A549 (cell line): ENCODE results near the gene PPM1H.
A peak's percentile ranks its signal among the peaks of the same experiment; 100 is the strongest.

Experiments
- CBX2 ChIP-seq: fragments of 200-600 bp; sonication (generic); IDR thresholded peaks from 2 replicates; pipeline ENCODE4 v1.6.1; 2016; ENCODE audit warnings: low read depth, mild to moderate bottlenecking, borderline replicate concordance
- CHD4 ChIP-seq: fragments of 200-600 bp; sonication (generic); IDR thresholded peaks from 2 replicates; pipeline ENCODE4 v1.6.1; 2016; ENCODE audit warnings: antibody characterized with exemption, mild to moderate bottlenecking, borderline replicate concordance
- MAFK ChIP-seq: fragments of 450-650 bp; IDR thresholded peaks from 2 replicates; pipeline ENCODE4 v1.6.1; 2014; ENCODE audit not compliant: partially characterized antibody
- MYC ChIP-seq: IDR thresholded peaks from 2 replicates; pipeline ENCODE4 v1.6.1; 2012; ENCODE audit warnings: mild to moderate bottlenecking, inconsistent platforms, low read length, improper control_type of control experiment, borderline replicate concordance
- NR3C1 ChIP-seq: fragments of >200 bp; sonication (Bioruptor Twin); formaldehyde crosslinking; IDR thresholded peaks from 3 replicates; pipeline ENCODE4 v1.6.1; 2017
- POLR2A ChIP-seq: IDR thresholded peaks from 2 replicates; pipeline ENCODE4 v1.6.1; 2012; ENCODE audit warnings: mild to moderate bottlenecking, low read length
- POLR2AphosphoS2 ChIP-seq: conservative IDR thresholded peaks from 2 replicates; pipeline ENCODE4 v1.6.1; 2012; ENCODE audit warnings: low read length, improper control_type of control experiment, inconsistent platforms
- RAD21 ChIP-seq, 2 experiments: fragments of >200 bp in 1 of 2; sonication (Bioruptor Twin) in 1 of 2; formaldehyde crosslinking in 1 of 2; IDR thresholded peaks in 1 of 2; conservative IDR thresholded peaks in 1 of 2; 2 replicates in 1 of 2; 3 replicates in 1 of 2; pipeline ENCODE4 v1.6.1; 2012 to 2018; ENCODE audit warnings: inconsistent platforms in 1 of 2
- RCOR1 ChIP-seq: fragments of 150-350 bp; IDR thresholded peaks from 2 replicates; pipeline ENCODE4 v1.6.1; 2014; ENCODE audit warnings: antibody characterized with exemption, low read length, low read depth
- SREBF2 ChIP-seq: fragments of 450-650 bp; IDR thresholded peaks from 2 replicates; pipeline ENCODE4 v1.6.1; 2014; ENCODE audit warnings: mild to moderate bottlenecking, moderate library complexity
- TF ChIP-seq, protein P1 (sequence below): fragments of >200 bp; sonication (Bioruptor Twin); formaldehyde crosslinking; IDR thresholded peaks from 3 replicates; pipeline ENCODE4 v1.5.1; 2016
- TF ChIP-seq, protein P2 (sequence below): fragments of 200-600 bp; sonication (generic); IDR thresholded peaks from 2 replicates; pipeline ENCODE4 v1.6.1; 2016; ENCODE audit warnings: antibody characterized with exemption, mild to moderate bottlenecking, moderate library complexity
- TF ChIP-seq, protein P3 (sequence below): fragments of 450-650 bp; IDR thresholded peaks from 2 replicates; pipeline ENCODE4 v1.6.1; 2014; ENCODE audit warnings: antibody characterized with exemption
- TF ChIP-seq, protein P4 (sequence below): IDR thresholded peaks from 2 replicates; pipeline ENCODE4 v1.6.1; 2012

DNA sequence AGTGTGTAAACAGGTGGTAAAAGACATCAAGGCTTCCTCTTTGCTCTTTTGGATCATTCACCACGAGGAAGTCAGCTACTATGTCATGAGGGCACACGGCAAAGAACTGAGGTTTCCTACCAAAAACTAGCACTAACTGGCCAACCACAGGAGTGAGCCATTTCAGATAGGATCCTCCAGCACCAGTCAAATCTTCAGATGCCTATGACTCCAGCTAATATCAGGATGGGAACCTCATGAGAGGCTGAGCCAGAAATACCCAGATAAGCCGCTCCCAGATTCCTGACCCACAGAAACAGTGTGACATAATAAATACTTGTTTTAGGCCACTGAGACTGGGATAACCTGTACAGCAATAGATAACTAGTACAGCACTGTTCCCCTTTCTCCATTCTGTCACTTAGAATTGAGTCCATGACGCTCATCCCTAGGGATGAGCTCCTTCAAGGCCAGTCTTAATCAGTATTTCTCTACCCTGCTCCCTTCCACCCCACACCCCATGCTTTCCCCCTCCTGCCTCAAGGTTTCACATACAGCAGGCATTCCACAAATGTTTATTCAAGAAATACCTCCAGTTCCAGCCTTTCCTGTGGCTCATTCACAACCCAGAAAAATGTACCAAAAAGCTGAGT lies 68.4 kb downstream of the PPM1H start:
- TF ChIP-seq POLR2A, result no peak
- TF ChIP-seq, protein P1, sequence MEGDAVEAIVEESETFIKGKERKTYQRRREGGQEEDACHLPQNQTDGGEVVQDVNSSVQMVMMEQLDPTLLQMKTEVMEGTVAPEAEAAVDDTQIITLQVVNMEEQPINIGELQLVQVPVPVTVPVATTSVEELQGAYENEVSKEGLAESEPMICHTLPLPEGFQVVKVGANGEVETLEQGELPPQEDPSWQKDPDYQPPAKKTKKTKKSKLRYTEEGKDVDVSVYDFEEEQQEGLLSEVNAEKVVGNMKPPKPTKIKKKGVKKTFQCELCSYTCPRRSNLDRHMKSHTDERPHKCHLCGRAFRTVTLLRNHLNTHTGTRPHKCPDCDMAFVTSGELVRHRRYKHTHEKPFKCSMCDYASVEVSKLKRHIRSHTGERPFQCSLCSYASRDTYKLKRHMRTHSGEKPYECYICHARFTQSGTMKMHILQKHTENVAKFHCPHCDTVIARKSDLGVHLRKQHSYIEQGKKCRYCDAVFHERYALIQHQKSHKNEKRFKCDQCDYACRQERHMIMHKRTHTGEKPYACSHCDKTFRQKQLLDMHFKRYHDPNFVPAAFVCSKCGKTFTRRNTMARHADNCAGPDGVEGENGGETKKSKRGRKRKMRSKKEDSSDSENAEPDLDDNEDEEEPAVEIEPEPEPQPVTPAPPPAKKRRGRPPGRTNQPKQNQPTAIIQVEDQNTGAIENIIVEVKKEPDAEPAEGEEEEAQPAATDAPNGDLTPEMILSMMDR, result no peak
- TF ChIP-seq, protein P2, sequence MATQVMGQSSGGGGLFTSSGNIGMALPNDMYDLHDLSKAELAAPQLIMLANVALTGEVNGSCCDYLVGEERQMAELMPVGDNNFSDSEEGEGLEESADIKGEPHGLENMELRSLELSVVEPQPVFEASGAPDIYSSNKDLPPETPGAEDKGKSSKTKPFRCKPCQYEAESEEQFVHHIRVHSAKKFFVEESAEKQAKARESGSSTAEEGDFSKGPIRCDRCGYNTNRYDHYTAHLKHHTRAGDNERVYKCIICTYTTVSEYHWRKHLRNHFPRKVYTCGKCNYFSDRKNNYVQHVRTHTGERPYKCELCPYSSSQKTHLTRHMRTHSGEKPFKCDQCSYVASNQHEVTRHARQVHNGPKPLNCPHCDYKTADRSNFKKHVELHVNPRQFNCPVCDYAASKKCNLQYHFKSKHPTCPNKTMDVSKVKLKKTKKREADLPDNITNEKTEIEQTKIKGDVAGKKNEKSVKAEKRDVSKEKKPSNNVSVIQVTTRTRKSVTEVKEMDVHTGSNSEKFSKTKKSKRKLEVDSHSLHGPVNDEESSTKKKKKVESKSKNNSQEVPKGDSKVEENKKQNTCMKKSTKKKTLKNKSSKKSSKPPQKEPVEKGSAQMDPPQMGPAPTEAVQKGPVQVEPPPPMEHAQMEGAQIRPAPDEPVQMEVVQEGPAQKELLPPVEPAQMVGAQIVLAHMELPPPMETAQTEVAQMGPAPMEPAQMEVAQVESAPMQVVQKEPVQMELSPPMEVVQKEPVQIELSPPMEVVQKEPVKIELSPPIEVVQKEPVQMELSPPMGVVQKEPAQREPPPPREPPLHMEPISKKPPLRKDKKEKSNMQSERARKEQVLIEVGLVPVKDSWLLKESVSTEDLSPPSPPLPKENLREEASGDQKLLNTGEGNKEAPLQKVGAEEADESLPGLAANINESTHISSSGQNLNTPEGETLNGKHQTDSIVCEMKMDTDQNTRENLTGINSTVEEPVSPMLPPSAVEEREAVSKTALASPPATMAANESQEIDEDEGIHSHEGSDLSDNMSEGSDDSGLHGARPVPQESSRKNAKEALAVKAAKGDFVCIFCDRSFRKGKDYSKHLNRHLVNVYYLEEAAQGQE, result no peak
- no peak for TF ChIP-seq MAFK
- TF ChIP-seq RAD21 (conservative IDR thresholded peaks at IDR 0.05 in 1 of 2, IDR thresholded peaks at IDR 0.05 in 1 of 2), result 0 out of 5 replicates have a peak, but pooled peaks have one; percentile 11 to 17
- no peak for TF ChIP-seq SREBF2
- no peak for TF ChIP-seq POLR2AphosphoS2
- no peak for TF ChIP-seq CBX2
- TF ChIP-seq MYC, result no peak
- TF ChIP-seq, protein P3, sequence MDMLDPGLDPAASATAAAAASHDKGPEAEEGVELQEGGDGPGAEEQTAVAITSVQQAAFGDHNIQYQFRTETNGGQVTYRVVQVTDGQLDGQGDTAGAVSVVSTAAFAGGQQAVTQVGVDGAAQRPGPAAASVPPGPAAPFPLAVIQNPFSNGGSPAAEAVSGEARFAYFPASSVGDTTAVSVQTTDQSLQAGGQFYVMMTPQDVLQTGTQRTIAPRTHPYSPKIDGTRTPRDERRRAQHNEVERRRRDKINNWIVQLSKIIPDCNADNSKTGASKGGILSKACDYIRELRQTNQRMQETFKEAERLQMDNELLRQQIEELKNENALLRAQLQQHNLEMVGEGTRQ, result no peak
- TF ChIP-seq, protein P4, sequence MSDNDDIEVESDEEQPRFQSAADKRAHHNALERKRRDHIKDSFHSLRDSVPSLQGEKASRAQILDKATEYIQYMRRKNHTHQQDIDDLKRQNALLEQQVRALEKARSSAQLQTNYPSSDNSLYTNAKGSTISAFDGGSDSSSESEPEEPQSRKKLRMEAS, result peak; percentile 67; the same call in 1 of the 2 replicates
- no peak for TF ChIP-seq RCOR1
- no peak for TF ChIP-seq CHD4
- no peak for TF ChIP-seq NR3C1
